HG03095 (cell line): Measurements from ENCODE around the gene HLA-DRB1.
A peak's percentile ranks its signal among the peaks of the same experiment; 100 is the strongest.
"Not testable (repeated sequence)": the region's sequence is repeated elsewhere in the genome, so short reads cannot be mapped to it uniquely, and the experiment has no call there.

Experiments
- ATAC-seq: cut with Tn5 transposase; IDR thresholded peaks from one replicate; pipeline ENCODE4 v1.9.1; 2021; ENCODE audit warnings: moderate library complexity; ENCODE audit not compliant: unreplicated experiment

The HLA-DRB1 gene

DNA sequence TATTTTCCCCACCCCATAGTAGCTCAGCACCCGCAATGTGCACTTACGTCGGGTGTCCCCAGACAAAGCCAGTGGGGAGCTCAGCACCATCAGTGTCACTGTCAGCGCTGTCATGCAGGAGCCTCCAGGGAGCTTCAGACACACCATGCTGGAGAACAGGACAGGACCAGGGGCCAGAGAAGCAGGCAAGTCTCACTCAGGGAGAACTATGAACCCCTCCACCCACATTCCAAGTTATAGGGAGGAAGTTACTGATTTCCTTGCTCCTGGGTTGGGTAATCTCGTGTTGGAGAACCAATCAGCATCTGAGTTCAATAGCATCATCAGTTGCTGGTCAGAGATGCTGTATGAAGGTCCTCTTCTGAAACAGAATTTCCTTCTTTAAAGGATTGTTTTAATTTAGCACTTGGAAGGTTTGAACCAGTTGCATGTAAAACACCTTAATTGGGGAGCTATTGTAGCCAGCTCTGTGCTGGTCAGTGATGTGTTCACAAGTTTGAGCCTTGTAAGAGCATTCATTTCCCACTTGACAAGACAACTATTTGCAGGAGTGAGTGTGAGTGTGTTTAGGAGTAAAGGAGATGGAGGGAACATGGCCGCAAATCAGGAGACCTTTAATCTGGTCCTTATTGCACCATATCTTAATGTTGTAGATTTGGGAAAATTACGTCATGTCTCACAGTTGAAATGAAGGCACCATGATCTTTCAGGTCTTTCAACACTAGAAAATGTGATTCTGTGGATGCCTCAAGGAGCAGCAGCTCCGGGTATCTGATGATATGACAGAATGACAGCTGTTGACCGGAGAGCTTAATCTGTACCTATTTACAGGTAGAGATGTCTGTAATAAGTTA lies at the start of gene HLA-DRB1:
Gene HLA-DRB1 (minus strand): TSS at position 253 of the 854 bp plus-strand sequence. CDS start 106 bp downstream, at position 147.
- peak; percentile 92 for ATAC-seq

GRCh38 chr6:32638532-32639219 lies 49.0 kb upstream of the HLA-DRB1 start:
- ATAC-seq = no peak

DNA sequence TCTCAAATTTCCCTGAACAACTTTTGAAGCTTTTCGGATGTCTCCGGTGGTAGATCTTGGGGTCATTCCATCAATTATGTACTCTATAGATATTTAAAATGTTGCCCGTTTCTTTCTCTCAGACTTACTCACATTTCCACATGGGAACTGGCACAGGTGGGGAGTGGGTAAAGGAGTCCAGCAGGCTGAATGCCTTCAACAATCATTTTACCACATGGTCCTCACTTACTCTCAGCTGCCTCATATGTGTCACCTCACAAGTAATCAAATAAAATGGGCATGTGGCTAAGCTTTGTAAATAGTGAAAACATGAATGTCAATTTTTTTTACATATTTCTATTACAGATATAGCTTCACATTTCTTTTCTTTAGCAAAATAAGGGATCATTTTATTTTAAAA lies 48.2 kb upstream of the HLA-DRB1 start:
- no peak for ATAC-seq

GRCh38 chr6:32637219-32637880 lies 47.7 kb upstream of the HLA-DRB1 start, which contains the start of gene HLA-DQA1:
HLA-DQA1 (plus strand) TSS chr6:32637406; CDS start chr6:32637459, 53 bp downstream.
- peak; percentile 82 for ATAC-seq

- ATAC-seq = no peak
Measured at GRCh38 chr6:32635526-32636123, 46.0 kb upstream of the HLA-DRB1 start.

DNA sequence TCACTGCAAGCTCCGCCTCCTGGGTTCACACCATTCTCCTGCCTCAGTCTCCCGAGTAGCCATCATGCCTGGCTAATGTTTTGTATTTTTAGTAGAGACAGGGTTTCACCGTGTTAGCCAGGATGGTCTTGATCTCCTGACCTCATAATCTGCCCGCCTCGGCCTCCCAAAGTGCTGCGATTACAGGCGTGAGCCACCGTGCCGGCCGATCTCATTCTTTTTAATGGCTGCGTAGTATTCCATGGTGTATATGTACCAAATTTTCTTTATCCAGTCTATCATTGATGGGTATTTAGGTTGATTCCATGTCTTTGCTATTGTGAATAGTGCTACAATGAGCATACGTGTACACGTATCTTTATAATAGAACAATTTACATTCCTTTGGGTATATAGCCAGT lies 40.1 kb upstream of the HLA-DRB1 start:
- ATAC-seq = not testable (repeated sequence)

DNA sequence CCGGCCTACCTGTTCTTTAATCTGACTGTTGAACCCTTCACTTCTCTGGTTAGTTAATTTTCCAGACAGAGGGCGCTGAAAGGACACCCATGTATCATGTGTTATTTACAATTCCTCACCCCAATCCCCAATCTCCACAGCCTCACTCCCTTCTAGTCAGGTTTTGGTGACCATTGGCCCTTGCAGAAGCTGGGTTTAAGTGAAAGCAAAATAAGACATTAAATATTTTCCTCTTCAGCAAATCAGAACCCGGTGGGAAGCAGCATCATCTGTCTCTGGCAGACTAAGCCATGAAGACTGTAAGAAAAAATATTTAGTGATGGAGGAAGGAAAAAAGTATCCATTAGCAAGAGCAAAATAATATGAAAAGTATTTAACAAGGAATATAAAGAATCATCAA lies 38.2 kb upstream of the HLA-DRB1 start:
- ATAC-seq = peak; percentile 35

- ATAC-seq = no peak
Measured at GRCh38 chr6:32627249-32627648, 37.6 kb upstream of the HLA-DRB1 start.

DNA sequence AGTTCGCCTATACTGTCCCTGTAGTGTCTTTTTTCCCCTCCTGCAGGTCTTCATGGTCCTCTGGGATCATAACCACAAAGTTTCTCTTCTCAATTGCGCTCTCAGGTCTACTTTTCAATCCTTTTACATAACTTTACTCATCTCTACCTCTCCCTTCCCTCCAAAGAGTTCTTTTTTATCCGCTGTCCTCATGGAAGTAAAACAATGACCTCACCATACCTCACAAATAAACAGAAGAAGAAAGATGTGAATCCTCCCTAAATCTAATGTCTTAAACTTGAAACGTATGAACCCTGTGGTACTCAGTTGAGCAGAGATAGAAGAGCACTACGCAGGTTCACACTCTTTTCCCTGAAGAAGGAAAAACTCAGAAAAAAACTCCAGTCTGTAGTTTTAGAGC lies 35.5 kb upstream of the HLA-DRB1 start:
- ATAC-seq = no peak

- no peak for ATAC-seq
Measured at GRCh38 chr6:32624565-32624964, 34.9 kb upstream of the HLA-DRB1 start.

DNA sequence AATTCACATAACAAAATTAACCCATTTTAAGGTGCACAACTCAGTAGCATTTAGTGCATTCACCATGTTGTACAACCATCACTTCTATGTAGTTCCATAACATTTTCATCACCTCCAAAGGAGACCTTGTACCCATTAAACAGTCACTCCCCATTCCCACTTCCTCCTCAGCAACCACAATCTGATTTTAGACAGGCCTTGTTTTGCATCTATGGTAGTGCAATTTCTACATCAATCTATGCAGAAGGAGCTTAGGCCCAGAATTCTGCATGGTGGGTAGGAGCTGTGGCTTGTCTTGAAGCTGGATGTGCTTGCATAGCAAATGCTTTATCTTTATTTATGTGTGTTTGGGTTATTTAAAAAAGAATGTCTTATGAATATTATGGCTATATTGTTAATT lies 34.0 kb upstream of the HLA-DRB1 start:
- ATAC-seq = no peak

GRCh38 chr6:32622545-32623401 lies 33.1 kb upstream of the HLA-DRB1 start:
- peak; percentile 62 for ATAC-seq

GRCh38 chr6:32621372-32621771 lies 31.7 kb upstream of the HLA-DRB1 start:
- ATAC-seq = no peak

GRCh38 chr6:32617751-32618150 lies 28.1 kb upstream of the HLA-DRB1 start:
- no peak for ATAC-seq

- ATAC-seq = no peak
Measured at GRCh38 chr6:32615885-32616532, 26.4 kb upstream of the HLA-DRB1 start.

- ATAC-seq = no peak
Measured at GRCh38 chr6:32614366-32615081, 24.9 kb upstream of the HLA-DRB1 start.

- ATAC-seq = no peak
Measured at GRCh38 chr6:32613475-32613874, 23.8 kb upstream of the HLA-DRB1 start.

GRCh38 chr6:32610682-32611296 lies 21.1 kb upstream of the HLA-DRB1 start:
- no peak for ATAC-seq
